Fibroblast of villous mesenchyme (primary cell): ENCODE results near the gene MACIR. TPM values are rescaled to one million over a fixed set of nuclear protein-coding genes. Genes with fewer than 3 reads are reported as not detected.

Experiments
- DNase-seq: peaks from one replicate; pipeline ENCODE4 v3.0.0-alpha.2; 2010; ENCODE audit warnings: low read depth
- H3K4me3 ChIP-seq: 2 replicates; pipeline ENCODE4 v1.5.1; 2011; ENCODE audit warnings: low read depth, mild to moderate bottlenecking, low read length
- total RNA-seq: library from RNA; depleted of rRNA; stranded (reverse); fragments of >200 nt; gene quantifications from 2 replicates; pipeline ENCODE4 v1.2.3, GENCODE V29; 2012
- TF ChIP-seq, protein P1 (sequence below): IDR thresholded peaks from 2 replicates; pipeline ENCODE4 v1.5.1; 2012; ENCODE audit warnings: low read depth, mild to moderate bottlenecking, low read length; ENCODE audit not compliant: insufficient read depth

Gene MACIR
- total RNA-seq, 1 donor: 31.5 TPM

DNA sequence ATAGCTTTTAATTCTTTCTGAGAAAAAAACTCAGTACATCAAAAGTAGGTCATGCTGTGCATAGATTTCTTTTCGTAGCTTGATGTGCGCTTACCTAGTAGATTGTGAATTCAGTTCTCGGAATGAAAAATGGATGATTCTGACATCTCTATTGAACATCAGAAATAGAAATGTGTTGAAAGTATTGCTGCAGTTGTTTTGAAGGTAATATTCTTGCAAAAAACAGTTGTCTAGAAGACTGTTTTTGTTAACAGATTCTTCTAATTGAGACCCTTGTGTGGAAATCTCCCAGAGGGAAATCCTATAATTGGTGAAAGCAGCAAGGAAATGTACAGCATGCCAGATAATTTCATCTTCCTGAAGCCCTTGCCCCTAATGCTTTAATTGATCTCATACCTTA is 54.5 kb downstream of the MACIR start:
- no peak for DNase-seq
- TF ChIP-seq, protein P1, sequence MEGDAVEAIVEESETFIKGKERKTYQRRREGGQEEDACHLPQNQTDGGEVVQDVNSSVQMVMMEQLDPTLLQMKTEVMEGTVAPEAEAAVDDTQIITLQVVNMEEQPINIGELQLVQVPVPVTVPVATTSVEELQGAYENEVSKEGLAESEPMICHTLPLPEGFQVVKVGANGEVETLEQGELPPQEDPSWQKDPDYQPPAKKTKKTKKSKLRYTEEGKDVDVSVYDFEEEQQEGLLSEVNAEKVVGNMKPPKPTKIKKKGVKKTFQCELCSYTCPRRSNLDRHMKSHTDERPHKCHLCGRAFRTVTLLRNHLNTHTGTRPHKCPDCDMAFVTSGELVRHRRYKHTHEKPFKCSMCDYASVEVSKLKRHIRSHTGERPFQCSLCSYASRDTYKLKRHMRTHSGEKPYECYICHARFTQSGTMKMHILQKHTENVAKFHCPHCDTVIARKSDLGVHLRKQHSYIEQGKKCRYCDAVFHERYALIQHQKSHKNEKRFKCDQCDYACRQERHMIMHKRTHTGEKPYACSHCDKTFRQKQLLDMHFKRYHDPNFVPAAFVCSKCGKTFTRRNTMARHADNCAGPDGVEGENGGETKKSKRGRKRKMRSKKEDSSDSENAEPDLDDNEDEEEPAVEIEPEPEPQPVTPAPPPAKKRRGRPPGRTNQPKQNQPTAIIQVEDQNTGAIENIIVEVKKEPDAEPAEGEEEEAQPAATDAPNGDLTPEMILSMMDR: no peak
- no peak overlapping the region for H3K4me3 ChIP-seq

DNA sequence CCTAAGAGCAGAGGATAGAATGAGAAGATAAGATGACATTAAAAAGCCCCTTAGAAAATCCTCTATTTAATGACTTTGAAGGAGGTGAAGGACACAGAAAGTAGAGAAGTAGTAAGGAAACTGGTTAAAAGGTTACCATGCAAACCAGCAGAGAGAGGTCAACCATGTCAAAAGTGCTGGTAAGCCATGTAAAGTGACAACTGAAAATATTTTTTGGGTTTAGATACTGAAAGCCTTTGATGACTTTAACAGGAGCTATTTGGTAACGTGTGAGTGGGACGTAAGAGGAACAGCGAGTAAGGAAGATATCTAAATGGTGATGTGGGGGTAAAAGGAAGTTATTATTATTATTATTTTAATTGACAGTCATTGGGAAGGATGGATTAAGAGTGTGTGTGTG is 56.9 kb downstream of the MACIR start:
- TF ChIP-seq, protein P1: no peak
- DNase-seq: no peak
- no peak overlapping the region for H3K4me3 ChIP-seq

DNA sequence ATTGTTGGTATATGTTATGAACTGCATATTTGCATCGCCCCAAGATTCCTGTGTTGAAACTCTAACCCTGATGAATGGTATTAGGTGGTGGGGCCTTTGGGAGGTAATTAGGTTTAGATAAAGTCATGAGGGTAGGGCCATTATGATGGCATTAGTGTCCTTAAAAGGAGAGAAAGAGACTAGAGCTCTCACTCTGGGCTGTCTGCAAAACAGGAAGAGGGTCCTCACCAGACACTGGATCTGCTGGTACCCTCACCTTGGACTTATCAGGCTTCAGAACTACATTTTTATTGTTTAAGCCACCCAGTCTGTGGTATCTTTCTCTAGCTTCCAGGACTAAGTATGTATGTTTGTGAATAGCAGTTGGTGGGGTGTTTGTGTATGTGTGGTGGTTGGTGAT is 68.9 kb downstream of the MACIR start:
- no peak overlapping the region for H3K4me3 ChIP-seq
- TF ChIP-seq, protein P1: no peak
- no peak for DNase-seq

DNA sequence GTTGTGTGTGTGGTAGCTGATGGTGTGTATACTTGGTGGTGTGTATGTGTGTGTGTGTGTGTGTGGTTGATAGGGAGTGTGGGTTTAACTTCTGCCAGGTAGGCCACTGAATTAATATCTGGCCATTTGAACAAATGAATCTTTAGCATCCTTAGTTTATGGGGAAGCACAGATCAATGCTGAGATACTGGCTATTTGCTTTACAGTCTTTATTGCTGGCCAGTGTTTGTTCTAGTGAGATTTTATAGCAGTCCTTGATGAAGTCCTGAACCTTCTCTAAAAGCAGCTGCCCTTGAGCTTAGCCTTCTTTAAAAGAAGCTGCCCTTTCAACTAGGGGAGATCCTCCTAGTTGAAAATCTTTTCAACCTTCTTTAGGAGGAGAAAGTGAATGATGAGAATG is 69.3 kb downstream of the MACIR start:
- TF ChIP-seq, protein P1: no peak
- H3K4me3 ChIP-seq: no peak overlapping the region
- no peak for DNase-seq

Other genes starting within 250 kb of the MACIR start
- 4.2 and 7.8 TPM in 2 replicates for gene GIN1, start 138.6 kb upstream of the MACIR start, total RNA-seq
- 75.7 and 104 TPM in 2 replicates for gene PPIP5K2, start 138.5 kb upstream of the MACIR start, total RNA-seq